DMS 273 (cell line): ENCODE data around the gene RNF103.

Source experiments
- DNase-seq: peaks from one replicate; lab custom pipeline; 2025; ENCODE audit not compliant: unreplicated experiment; lab: John Stamatoyannopoulos, UW

The RNF103 gene

DNA sequence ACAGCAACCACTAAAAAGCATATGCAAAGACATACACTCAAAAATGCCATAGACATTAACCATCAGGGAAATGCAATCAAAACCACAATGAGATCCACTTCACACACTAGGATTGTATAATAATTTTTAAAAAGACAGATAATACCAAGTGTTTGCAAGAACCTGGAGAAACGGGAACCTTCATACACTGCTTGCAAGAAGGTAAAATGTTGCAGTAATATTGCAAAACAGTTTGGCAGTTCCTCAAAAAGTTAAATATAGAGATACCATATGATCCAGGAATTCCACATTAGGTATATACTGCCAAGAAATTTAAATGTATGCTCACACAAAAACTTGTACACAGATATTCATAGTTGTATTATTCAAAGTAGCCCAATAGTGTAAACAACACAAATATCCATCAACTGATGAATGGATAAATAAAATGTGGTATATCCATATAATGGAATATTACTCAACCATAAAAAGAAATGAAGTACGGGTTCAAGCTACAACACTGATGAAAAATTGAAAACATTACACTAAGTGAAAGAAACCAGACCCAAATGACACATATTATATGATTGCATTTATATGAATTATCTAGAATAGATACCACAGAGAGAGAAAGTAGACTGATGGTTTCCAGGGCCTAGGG, 45.7 kb downstream of the RNF103 start:
- no peak for DNase-seq

DNA sequence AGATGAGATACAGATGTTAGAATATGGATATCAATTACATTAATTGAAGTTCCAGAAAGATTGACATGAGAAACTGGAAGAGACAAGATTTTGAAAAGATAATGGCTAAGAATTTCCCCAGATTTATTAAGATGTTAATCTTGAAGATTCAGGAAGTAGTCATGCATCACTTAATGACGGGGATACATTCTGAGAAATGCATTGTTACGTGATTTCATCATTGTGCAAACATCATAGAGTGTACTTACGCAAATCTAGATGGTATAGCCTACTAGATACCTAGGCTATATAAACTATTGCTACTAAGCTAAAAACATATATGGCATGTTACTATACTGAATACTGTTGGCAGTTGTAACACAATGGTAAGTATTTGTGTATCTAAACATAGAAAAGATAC, 53.6 kb downstream of the RNF103 start:
- no peak for DNase-seq

DNA sequence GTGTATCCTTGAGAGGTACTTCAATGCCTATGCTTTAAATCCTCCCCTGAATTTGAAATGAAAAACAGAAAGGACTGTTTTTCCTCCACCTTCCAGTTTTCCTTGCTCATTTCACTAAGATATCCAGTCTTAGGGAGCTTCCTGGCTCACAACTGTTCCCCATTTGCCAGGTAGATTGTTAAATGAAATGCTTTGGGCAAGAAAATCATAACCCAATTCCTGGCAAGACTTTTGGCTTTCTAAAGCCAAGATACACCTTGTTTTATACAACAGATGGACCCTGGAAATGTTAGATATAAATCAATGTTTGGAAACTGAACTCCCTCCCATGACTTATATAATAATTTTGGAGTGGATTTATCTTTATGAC, 56.9 kb downstream of the RNF103 start:
- DNase-seq = no peak

DNA sequence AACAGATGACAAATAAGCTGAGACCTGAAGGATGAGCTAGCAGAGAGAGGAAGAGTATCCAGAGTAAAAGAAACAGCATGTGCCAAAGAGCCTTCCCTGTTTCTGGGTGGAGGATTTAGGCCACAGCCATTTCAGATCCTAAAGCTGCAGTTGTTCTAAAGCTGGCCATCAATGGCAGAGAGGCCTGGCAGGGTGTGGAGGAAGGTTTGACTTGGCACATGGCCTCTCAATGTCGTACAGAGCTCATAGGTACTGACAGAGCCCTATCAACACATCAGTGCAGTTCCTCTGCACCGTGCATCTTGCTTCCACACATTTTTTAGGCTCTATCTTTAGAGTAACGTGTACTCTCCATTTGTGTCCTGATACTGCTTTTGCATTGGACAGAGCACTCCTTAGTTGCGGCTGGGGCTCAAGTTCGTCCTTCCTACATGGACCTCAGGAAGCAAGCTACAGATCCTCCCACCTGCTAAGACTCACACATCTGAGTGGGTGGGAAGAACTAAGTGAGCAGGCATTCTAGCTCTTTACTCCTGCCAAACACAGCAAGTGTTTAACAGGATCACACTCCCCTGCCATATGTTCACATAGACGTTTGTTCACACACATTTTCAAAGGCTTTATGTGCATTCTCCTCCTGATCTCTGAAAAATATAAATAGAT, 57.4 kb downstream of the RNF103 start:
- peak; percentile 90 for DNase-seq

DNA sequence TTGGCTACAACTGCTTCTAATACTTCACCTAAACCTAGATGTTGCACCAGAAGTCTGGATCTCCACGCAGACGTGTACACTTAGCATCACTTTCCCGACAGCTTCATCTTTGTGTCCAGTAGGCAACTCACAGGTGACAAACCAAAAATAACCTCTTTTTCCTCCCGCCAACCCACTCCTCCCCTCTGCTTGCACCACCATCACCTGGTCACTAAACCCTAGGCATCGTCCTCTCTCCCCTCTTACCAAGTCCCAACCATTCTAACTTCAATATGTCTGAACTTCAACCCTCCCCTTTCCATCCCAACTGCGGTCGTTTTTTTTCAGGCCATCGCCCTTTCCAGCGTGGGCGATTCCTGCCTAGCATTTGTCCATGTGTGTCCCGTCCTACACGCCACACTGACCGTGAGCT, 60.0 kb downstream of the RNF103 start:
- no peak for DNase-seq

DNA sequence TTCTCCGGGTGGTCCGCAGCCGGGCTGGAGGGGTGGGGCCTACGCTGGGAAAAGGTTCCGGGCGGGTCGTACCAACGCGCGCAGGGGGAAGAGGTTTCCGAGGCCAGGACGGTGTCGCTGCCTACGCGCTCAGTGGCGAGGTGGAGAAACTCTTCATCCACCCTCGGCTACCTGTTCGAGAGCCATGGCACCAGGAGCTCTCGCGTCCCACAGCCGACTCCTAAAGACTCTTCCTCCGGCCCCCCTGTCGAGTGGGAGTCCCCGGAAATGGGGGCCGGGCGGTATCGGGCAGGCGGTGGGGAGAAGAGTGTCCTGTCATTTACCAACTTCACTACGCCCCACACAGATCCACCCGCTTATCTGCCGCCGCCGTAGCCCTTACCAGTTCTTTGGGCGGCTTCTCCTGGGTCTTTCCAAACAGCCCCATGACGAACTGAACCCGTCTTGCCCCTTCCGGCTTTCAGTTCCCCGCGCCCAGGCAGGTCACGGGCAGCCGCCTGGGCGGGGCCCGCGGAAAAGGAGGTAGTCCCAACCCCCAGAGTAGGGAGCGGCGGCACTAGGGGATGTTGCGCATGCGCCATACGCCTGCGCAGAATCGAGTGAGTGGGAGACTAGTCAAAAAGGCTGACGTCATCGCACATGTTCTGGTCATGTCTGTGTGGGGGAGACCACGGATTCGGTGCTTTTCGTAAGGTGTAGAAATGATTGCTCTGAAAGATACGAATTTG, 60.6 kb downstream of the RNF103 start, which contains the start of gene CHMP3:
Gene CHMP3 (minus strand): TSS at position 522 of the 728 bp plus-strand sequence. CDS start 95 bp downstream, at position 427.
- DNase-seq = peak; percentile 99

DNA sequence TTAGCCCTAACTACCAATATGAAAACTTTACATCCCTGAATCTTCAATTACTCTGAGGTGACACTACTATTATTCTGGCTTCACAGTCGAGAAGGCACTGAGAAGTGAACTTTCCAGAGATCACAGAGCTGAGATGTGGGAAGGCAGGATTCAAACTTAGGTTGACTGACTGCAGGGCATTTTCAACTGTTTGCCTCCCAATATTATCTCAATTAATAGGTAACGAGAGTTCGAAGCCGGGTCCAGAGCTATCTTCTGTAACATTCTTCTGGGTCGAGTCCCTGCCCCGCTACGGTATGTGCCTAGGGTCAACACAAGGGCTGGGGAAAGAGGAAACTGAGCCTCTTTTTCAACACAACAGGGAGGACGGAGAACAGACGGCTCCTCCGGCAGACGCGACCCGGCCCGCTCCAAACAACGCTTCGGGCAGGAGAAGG, 61.2 kb downstream of the RNF103 start:
- DNase-seq = no peak

DNA sequence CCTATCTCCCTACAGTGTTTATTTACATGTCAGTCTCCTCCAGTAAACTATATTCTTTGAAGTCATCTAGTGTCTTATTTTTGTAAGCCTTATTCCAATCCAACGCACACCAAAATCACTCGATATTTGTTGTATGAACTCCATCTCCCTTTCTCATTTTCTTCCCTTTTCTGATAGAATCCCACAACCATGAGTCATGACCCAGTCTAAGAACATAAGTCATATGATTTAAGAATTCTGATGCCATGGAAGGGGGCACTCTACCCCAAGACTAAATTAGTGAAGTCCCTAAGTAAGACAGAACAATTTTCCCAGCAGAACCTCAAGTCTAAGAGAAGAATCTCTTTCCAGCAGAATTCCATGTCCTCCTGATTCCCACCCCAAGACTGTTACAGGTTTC, 65.8 kb downstream of the RNF103 start:
- DNase-seq = no peak

DNA sequence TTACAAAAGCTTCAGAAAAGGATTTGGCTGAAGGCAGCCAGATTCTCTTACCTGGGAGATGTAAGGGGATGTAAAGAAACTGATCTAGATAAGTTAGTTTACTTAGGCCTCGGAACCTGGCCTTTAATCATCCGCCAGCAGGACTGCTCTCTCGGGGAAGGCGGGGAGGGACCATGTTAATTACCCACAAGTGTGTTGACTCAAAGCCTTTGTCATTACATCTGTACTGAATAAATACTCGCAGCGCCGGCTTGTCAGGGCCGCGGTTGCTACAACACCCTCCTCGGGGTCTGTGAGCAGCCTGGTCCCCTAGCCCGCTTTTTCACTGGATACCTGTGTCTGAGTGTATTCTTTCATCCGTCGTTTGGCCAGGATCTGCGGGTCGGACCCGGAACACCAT, 67.2 kb downstream of the RNF103 start:
- no peak for DNase-seq
